ENCODE data around the gene PARD3.

The PARD3 gene

GRCh38 chr10:34567659-34568253 is 247.3 kb downstream of the PARD3 start:
- Histone ChIP-seq H3K4me1 (ENCODE audit: control insufficient read depth, insufficient read depth, low read length, poor library complexity, severe bottlenecking) (no peaks in the 10 kb centered on the region), H3K4me3 (ENCODE audit: insufficient read depth, low read depth, low read length, poor library complexity, severe bottlenecking) (no peak overlapping the region), H3K9me3 (ENCODE audit: control insufficient read depth, low read length) (no peaks in the 10 kb centered on the region), H3K27ac (ENCODE audit: insufficient read depth, low read length, poor library complexity, severe bottlenecking) (no peak overlapping the region), H3K27me3 (replicated peaks; ENCODE audit: control insufficient read depth, insufficient read depth, low read length, poor library complexity, severe bottlenecking) (no peaks in the 10 kb centered on the region), H3K36me3 (ENCODE audit: control insufficient read depth, insufficient read depth, low read length) (no peaks in the 10 kb centered on the region)
- no peak for DNase-seq

- Histone ChIP-seq H3K9me3 (ENCODE audit: control insufficient read depth, low read length) (no peaks in the 10 kb centered on the region), H3K27ac (ENCODE audit: insufficient read depth, low read length, poor library complexity, severe bottlenecking) (no peak overlapping the region), H3K27me3 (replicated peaks; ENCODE audit: control insufficient read depth, insufficient read depth, low read length, poor library complexity, severe bottlenecking) (no peaks in the 10 kb centered on the region), H3K36me3 (ENCODE audit: control insufficient read depth, insufficient read depth, low read length) (no peaks in the 10 kb centered on the region), H3K4me1 (ENCODE audit: control insufficient read depth, insufficient read depth, low read length, poor library complexity, severe bottlenecking) (no peaks in the 10 kb centered on the region), H3K4me3 (ENCODE audit: insufficient read depth, low read depth, low read length, poor library complexity, severe bottlenecking) (no peak overlapping the region)
- no peak for DNase-seq
These were observed 249.2 kb downstream of the PARD3 start for GRCh38 chr10:34565934-34566333.

GRCh38 chr10:34558093-34558583 is 257.0 kb downstream of the PARD3 start:
- no peak for DNase-seq
- Histone ChIP-seq H3K4me3 (ENCODE audit: insufficient read depth, low read depth, low read length, poor library complexity, severe bottlenecking) (no peak overlapping the region), H3K27me3 (replicated peaks; ENCODE audit: control insufficient read depth, insufficient read depth, low read length, poor library complexity, severe bottlenecking) (peaks cover 4% of the 10 kb centered on the region), H3K4me1 (ENCODE audit: control insufficient read depth, insufficient read depth, low read length, poor library complexity, severe bottlenecking) (no peaks in the 10 kb centered on the region), H3K9me3 (ENCODE audit: control insufficient read depth, low read length) (no peaks in the 10 kb centered on the region), H3K36me3 (ENCODE audit: control insufficient read depth, insufficient read depth, low read length) (no peaks in the 10 kb centered on the region), H3K27ac (ENCODE audit: insufficient read depth, low read length, poor library complexity, severe bottlenecking) (no peak overlapping the region)

GRCh38 chr10:34557173-34557572 is 257.9 kb downstream of the PARD3 start:
- DNase-seq, result no peak
- Histone ChIP-seq H3K9me3 (ENCODE audit: control insufficient read depth, low read length) (no peaks in the 10 kb centered on the region), H3K4me1 (ENCODE audit: control insufficient read depth, insufficient read depth, low read length, poor library complexity, severe bottlenecking) (no peaks in the 10 kb centered on the region), H3K27ac (ENCODE audit: insufficient read depth, low read length, poor library complexity, severe bottlenecking) (no peak overlapping the region), H3K36me3 (ENCODE audit: control insufficient read depth, insufficient read depth, low read length) (no peaks in the 10 kb centered on the region), H3K4me3 (ENCODE audit: insufficient read depth, low read depth, low read length, poor library complexity, severe bottlenecking) (no peak overlapping the region), H3K27me3 (replicated peaks; ENCODE audit: control insufficient read depth, insufficient read depth, low read length, poor library complexity, severe bottlenecking) (peaks cover 4% of the 10 kb centered on the region)

- no peak overlapping the region for H3K4me3 ChIP-seq (ENCODE audit: insufficient read depth, low read depth, low read length, poor library complexity, severe bottlenecking)
- H3K27ac ChIP-seq (ENCODE audit: insufficient read depth, low read length, poor library complexity, severe bottlenecking), result no peak overlapping the region
- no peaks in the 10 kb centered on the region for H3K36me3 ChIP-seq (ENCODE audit: control insufficient read depth, insufficient read depth, low read length)
- DNase-seq, result no peak
- no peaks in the 10 kb centered on the region for H3K4me1 ChIP-seq (ENCODE audit: control insufficient read depth, insufficient read depth, low read length, poor library complexity, severe bottlenecking)
- no peaks in the 10 kb centered on the region for H3K9me3 ChIP-seq (ENCODE audit: control insufficient read depth, low read length)
- peaks cover 4% of the 10 kb centered on the region for H3K27me3 ChIP-seq (replicated peaks; ENCODE audit: control insufficient read depth, insufficient read depth, low read length, poor library complexity, severe bottlenecking)
These were observed 259.4 kb downstream of the PARD3 start for GRCh38 chr10:34555653-34556052.

- H3K27ac ChIP-seq (ENCODE audit: insufficient read depth, low read length, poor library complexity, severe bottlenecking), result no peak overlapping the region
- H3K27me3 ChIP-seq (replicated peaks; ENCODE audit: control insufficient read depth, insufficient read depth, low read length, poor library complexity, severe bottlenecking), result no peaks in the 10 kb centered on the region
- no peaks in the 10 kb centered on the region for H3K4me1 ChIP-seq (ENCODE audit: control insufficient read depth, insufficient read depth, low read length, poor library complexity, severe bottlenecking)
- no peaks in the 10 kb centered on the region for H3K9me3 ChIP-seq (ENCODE audit: control insufficient read depth, low read length)
- no peaks in the 10 kb centered on the region for H3K36me3 ChIP-seq (ENCODE audit: control insufficient read depth, insufficient read depth, low read length)
- no peak for DNase-seq
- H3K4me3 ChIP-seq (ENCODE audit: insufficient read depth, low read depth, low read length, poor library complexity, severe bottlenecking), result no peak overlapping the region
These were observed 261.3 kb downstream of the PARD3 start for GRCh38 chr10:34553747-34554146.

GRCh38 chr10:34551295-34551694 is 263.8 kb downstream of the PARD3 start:
- no peaks in the 10 kb centered on the region for H3K36me3 ChIP-seq (ENCODE audit: control insufficient read depth, insufficient read depth, low read length)

GRCh38 chr10:34549953-34550352 is 265.1 kb downstream of the PARD3 start:
- Histone ChIP-seq H3K4me1 (ENCODE audit: control insufficient read depth, insufficient read depth, low read length, poor library complexity, severe bottlenecking) (no peaks in the 10 kb centered on the region), H3K27ac (ENCODE audit: insufficient read depth, low read length, poor library complexity, severe bottlenecking) (no peak overlapping the region), H3K36me3 (ENCODE audit: control insufficient read depth, insufficient read depth, low read length) (no peaks in the 10 kb centered on the region), H3K27me3 (replicated peaks; ENCODE audit: control insufficient read depth, insufficient read depth, low read length, poor library complexity, severe bottlenecking) (no peaks in the 10 kb centered on the region), H3K4me3 (ENCODE audit: insufficient read depth, low read depth, low read length, poor library complexity, severe bottlenecking) (no peak overlapping the region), H3K9me3 (ENCODE audit: control insufficient read depth, low read length) (no peaks in the 10 kb centered on the region)
- DNase-seq, result no peak

More at GRCh38 chr10:34551295-34551694, 263.8 kb downstream of the PARD3 start:
- Histone ChIP-seq H3K27me3 (replicated peaks; ENCODE audit: control insufficient read depth, insufficient read depth, low read length, poor library complexity, severe bottlenecking) (no peaks in the 10 kb centered on the region), H3K9me3 (ENCODE audit: control insufficient read depth, low read length) (no peaks in the 10 kb centered on the region), H3K4me3 (ENCODE audit: insufficient read depth, low read depth, low read length, poor library complexity, severe bottlenecking) (no peak overlapping the region), H3K27ac (ENCODE audit: insufficient read depth, low read length, poor library complexity, severe bottlenecking) (no peak overlapping the region), H3K4me1 (ENCODE audit: control insufficient read depth, insufficient read depth, low read length, poor library complexity, severe bottlenecking) (no peaks in the 10 kb centered on the region)
- DNase-seq, result no peak

- Histone ChIP-seq H3K27ac (ENCODE audit: insufficient read depth, low read length, poor library complexity, severe bottlenecking) (no peak overlapping the region), H3K27me3 (replicated peaks; ENCODE audit: control insufficient read depth, insufficient read depth, low read length, poor library complexity, severe bottlenecking) (no peaks in the 10 kb centered on the region), H3K36me3 (ENCODE audit: control insufficient read depth, insufficient read depth, low read length) (no peaks in the 10 kb centered on the region), H3K4me1 (ENCODE audit: control insufficient read depth, insufficient read depth, low read length, poor library complexity, severe bottlenecking) (no peaks in the 10 kb centered on the region), H3K4me3 (ENCODE audit: insufficient read depth, low read depth, low read length, poor library complexity, severe bottlenecking) (no peak overlapping the region), H3K9me3 (ENCODE audit: control insufficient read depth, low read length) (no peaks in the 10 kb centered on the region)
- no peak for DNase-seq
These were observed 266.1 kb downstream of the PARD3 start for GRCh38 chr10:34549001-34549400.

GRCh38 chr10:34548466-34548865 is 266.6 kb downstream of the PARD3 start:
- Histone ChIP-seq H3K27ac (ENCODE audit: insufficient read depth, low read length, poor library complexity, severe bottlenecking) (no peak overlapping the region), H3K27me3 (replicated peaks; ENCODE audit: control insufficient read depth, insufficient read depth, low read length, poor library complexity, severe bottlenecking) (no peaks in the 10 kb centered on the region), H3K4me3 (ENCODE audit: insufficient read depth, low read depth, low read length, poor library complexity, severe bottlenecking) (no peak overlapping the region), H3K9me3 (ENCODE audit: control insufficient read depth, low read length) (no peaks in the 10 kb centered on the region), H3K36me3 (ENCODE audit: control insufficient read depth, insufficient read depth, low read length) (no peaks in the 10 kb centered on the region), H3K4me1 (ENCODE audit: control insufficient read depth, insufficient read depth, low read length, poor library complexity, severe bottlenecking) (no peaks in the 10 kb centered on the region)
- no peak for DNase-seq
